Embryonic facial prominence (tissue), 1 donor: ENCODE results near the gene PARVG.

Experiments
- DNase-seq: peaks from one replicate; pipeline ENCODE4 v3.0.0-alpha.2; 2016; ENCODE audit errors: extremely low spot score

The PARVG gene

DNA sequence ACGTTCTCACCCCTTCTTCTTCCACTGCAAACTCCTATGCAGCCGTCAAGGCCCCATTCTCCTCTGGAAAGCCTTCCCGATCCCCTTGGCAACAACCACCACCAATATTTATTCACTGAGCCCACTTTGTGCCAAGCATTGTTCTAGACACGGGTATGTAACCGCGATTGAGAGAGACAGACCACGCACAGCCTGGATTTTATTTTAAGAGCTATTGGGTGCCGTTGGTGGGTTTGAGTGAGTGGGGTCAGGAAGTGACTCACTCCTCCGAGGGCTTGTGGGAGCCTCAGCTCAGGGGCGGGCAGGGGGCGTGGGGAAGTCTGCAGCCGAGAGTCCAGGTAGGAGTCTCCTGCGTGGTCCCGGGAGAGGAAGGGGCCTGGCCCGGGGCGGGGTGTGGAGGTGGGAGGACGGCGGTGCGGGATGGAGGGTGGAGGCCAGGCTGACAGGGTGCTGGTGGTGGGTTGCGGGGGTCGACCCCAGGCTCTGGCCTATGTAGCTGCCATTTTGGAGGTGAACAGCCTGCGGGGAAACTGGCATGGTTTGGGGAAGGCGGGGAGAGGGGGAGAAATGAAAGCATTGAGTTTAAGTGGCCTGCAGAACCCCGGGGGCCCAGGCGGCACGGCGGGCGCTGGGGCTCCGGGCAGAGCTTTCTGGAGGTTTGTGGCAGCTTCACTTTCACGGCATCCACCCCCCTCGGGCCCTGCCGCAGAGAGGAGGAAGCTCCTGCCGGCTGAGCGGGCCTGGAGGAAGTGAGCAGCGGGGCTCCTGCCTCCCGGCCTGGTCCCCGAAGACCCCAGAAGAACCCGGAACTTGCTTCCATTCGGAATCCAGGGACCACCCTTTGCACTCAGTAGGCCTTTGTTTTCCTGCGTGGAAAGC lies 547 bp downstream of the PARVG start:
- DNase-seq, result no peak

GRCh38 chr22:44181912-44182587 lies 1.3 kb downstream of the PARVG start:
- no peak for DNase-seq

GRCh38 chr22:44182588-44183286 lies 2.0 kb downstream of the PARVG start:
- no peak for DNase-seq

GRCh38 chr22:44183287-44183588 lies 2.5 kb downstream of the PARVG start:
- DNase-seq, result no peak

GRCh38 chr22:44184006-44184405 lies 3.3 kb downstream of the PARVG start:
- DNase-seq, result no peak

DNA sequence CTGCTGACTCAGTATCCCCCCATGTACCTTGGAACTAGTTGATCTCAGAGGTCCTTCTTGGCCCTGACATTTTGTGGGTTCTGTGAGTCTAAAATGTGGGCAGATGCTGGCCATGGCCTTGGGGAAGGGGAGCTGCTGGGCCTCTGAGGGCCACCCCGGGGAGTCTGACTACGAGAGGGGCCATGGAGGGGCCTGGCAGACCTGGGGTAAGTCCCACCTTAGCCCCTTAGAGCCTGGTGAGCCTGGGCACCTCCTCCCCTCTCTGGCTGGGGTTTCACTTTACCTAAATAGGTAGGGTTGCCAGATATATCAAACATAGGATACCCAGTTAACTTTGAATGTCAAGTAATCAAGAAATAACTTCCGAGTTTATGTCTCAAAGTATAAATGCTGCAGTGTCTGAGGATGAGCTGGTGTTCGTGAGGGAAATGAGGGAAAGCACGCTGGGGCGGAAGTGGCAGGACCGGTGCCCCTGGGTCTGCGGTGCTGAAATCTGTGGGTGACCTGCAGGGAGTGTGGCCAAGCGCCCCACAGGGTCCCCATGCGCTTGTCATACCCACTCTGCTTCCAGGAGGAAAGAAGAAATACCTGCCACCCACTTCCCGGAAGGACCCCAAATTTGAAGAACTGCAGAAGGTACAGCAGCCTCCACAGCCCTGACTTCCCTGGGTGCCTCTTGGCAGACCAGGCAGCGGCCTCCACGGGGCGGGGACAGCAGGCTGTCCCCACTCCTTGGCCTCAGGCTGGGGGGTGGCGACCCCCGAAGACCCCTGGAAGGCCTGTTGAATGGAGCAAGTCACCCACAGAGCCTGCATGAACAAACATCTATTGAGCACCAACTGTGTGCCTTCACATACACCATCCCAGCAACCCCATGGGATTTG lies 4.8 kb downstream of the PARVG start:
- no peak for DNase-seq

DNA sequence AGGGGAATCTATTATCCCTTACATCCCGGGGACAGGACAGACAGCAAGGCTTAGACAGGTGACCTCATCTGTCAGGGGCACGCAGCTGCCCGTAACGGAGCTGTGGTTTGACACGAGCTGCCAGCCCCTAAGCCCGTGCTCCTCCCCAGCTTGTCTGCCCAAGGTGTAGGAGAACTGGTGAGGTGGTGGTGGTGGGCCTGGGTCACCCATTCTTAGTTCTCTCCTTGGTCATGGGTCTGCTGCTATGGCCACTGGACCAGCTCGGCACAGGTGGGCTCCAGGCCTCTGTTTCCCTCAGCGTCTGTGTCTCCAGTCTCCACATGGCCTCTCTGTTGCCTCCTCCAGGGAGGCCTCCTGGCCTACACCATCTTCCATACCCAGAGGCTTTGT lies 5.4 kb downstream of the PARVG start:
- DNase-seq, result no peak

DNA sequence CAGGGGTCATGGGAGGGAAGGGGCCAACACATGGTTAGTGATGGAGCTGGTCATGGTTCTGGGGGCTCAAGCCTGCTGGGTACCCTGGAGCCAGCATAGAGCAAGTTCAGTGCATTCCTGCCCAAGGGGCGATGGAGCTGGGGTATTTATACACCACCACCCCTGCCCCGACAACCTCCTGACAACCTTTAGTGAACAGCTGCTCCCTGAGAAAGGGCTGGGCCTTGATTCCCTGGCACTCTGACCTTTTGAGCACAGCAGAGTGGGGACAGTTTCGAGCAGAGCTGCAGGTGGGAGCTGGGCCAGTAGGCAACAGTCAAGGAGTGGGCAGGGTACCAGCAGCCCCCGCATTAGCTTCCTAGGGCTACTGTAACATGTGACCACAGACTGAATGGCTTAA lies 6.0 kb downstream of the PARVG start:
- DNase-seq, result no peak

DNA sequence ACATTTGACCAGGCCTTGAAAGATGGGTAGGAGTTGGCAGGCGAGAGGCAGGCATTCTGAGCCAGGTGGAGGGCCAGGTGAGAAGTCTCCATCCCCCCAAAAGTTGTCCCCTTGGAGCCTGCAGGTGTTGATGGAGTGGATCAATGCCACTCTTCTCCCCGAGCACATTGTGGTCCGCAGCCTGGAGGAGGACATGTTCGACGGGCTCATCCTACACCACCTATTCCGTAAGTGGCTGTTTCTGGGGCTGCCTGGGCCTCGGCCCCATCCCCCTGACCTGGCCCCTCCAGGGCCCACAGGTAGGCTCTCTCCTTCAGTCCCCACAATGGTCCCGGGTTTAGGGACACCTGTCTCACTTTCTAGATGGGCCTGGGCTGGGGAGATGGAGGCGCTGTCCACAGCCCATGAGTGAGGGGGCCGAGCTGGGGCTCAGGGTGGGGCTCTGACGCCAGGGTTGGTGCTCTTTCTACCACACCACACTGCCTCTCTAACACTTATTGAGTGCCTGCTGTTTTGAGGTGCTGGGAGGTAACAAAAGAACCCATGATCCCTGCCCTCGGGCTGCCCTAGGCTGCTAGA lies 7.0 kb downstream of the PARVG start:
- no peak for DNase-seq

- DNase-seq, result no peak
These were observed 7.6 kb downstream of the PARVG start for GRCh38 chr22:44188316-44188715.

GRCh38 chr22:44188986-44189630 lies 8.4 kb downstream of the PARVG start:
- DNase-seq, result no peak

DNA sequence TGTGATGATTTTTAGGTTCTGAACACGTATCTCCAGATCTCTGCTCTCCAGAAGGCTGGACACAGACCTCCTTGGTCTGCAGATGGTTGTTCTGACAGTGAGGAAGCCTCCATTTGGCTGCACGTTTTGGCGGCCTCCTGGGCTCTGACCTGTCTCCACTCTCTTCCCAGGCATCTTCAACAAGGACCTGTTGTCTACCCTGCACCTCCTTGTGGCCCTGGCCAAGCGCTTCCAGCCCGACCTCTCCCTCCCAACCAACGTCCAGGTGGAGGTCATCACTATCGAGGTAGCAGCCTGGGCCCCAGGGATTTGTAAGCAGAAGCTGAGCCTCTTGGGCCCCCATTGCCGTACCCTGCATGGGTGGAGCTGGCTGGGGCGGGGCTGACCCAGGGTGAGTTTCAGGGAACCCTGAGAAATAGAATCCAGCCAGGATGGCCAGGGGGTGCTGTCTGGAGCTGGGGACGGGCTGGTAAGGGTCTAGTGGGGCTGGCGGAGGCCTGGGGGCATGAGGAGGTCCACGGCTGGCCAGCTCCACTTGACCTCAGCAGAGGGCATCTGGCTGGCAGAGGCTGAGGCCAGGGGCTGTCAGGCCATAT lies 9.8 kb downstream of the PARVG start:
- DNase-seq, result no peak

DNA sequence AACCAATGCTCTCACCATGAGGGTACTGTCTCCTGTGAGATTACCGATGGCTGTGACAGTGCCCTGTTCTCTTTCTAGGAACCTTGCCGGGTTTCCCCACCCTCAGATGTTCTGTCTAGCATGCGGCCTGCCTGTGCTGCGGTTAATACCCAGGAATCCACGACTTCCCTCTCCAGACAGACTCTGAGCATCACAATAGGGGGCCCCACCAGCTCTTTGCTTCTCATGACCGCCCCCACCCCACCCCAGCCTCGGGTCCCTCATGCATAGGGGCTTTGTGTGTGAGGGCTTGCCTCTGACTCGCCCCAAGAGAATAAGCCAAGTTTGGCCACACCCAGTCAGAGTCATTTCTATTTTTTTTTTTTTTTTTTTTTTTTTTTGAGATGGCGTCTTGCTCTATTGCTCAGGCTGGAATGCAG lies 10.3 kb downstream of the PARVG start:
- no peak for DNase-seq

DNA sequence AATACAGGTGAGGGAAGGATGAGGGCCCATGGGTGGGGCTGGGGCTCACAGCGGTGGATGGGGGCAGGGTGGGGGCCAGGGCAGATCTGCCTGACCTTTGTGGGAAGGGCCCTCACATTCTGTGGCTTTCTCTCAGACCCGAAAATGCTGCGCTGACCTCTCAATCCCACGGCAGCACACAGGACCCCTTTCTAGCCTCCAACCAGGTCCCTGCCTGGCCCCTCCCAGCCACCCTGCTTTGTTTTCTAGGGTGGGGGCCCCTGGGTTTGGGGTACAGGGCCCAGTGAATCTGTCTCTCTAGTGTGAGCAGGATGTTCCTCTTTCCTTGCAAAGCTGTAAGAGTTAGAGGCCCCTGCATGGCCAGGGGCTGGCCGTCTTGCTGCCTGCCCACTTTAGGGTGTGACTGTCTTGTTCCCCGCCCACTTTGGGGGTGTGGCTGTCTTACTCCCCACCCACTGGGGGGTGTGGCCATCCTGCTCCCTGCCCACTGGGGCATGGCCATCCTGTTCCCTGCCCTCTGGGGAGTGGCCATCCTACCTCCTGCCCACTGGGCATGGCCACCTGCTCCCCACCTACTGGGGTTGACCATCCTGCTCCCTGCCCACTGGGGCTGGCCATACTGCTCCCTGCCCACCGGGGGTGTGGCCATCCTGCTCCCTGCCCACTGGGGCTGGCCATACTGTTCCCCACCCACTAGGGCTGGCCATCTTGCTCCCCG lies 11.5 kb downstream of the PARVG start:
- DNase-seq, result no peak

DNA sequence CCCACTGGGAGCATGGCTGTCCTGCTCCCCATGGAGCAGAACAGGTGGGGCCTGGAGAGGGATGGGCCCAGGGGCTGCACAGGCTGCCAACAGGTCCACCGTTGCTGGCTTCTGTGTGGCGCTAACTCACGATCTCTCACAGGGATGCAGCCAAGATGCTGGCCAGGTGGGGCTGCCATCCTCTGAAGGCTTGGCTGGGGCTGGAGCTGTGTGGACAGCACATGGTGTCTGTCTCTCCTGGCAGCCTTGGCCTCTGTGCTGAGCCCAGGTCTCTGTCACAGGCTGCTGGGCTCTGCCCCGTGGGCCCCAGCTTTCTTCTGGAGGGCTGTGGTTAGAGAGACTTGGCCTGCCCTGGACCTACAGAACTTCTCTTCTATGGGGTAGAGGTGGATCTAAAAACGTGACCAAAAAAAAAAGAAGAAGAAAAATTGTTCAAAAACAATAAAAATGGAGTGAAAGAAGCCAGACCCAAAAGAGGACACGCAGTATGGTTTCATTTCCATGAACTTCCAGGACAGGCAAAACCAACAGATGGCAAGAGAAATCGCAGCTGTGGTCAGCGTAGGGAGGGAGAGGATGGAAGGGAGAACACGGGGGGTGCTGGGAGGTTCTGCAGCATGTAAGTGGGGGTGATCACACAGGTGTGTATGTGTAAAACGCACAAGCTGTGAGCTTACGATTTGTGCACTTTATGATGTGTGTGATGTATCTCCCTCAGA lies 12.2 kb downstream of the PARVG start:
- no peak for DNase-seq

DNA sequence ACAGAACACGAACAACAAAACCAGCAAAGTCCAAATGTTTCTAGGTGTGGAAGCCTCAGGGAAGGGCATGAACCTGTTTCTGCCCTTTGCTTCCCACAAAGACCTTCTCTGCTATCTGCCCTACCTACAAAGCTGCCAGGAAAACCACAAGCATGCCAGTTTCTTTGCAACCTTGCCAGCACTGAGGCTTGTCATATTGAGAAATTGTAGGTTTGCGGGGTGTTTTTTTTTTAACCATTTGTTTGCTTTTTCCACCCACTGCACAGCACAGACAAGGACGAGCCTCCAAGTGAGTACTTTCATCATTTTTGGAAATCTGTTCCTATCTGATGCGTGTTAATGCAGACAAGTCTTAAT lies 12.8 kb downstream of the PARVG start:
- no peak for DNase-seq

GRCh38 chr22:44194569-44194968 lies 13.8 kb downstream of the PARVG start:
- DNase-seq, result no peak

- no peak for DNase-seq
These were observed 14.6 kb downstream of the PARVG start for GRCh38 chr22:44195189-44195871.

DNA sequence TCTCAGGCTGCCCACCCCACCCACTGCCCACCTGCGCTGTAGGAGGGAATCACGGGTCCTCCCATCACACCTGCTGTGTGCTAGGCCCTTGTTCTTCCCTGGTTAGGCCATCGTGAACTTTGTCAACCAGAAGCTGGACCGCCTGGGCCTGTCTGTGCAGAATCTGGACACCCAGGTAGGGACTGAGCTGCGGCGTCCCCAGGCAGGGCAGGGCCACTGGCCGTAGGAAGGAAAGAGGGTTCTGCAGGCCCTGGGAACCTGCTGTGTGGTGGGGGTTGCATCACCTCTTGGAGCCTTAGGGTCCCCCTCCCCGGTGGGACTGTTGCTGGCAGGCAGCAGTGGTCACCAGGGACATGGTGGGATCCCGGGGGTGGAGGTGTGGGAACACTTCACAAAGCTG lies 15.5 kb downstream of the PARVG start:
- no peak for DNase-seq
